Measurements from ENCODE around the gene SORCS2. TPM values are rescaled to one million over a fixed set of nuclear protein-coding genes. Genes with fewer than 3 reads are reported as not detected.

Gene SORCS2
- total and polyA plus RNA-seq, 4 donors: 0.05 to 8.4 (median 1.8) TPM

DNA sequence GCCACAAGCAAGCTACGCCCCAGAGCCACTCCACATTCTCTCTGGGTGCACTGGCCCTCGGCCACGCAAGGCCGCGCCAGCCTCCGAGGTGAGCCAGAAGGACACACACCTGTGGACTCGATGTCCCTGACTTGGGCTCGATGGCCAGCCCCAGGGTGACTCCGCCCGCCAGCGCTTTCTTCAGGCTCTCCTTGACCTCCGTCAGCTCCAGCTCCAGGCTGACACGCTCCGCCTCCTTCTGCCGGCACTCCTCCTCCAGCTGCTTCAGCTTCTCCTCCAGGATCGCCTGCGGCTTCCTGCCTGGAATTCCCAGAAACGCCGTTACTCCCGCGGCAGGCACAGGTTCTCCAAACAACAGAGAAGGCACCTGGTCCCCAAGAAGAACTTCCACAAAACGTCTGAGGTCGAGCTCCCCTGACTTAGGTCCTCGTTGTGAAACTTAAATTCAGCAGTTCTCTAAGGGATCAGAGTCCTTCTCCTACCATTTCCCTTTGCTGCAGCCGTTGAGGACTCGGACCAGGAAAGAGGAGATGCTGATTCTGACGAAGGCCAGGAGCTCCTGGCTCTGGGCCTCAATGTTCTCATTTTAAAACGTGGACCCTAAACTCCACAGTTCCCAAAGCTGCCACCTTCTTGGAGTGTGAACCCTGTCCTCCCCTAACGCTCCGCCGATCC is 580.5 kb downstream of the SORCS2 start:
- WGBS, 2 donors: 71 to 77% methylated on average over 31 of the region's 31 CpGs
- Histone ChIP-seq H3K27ac (ENCODE audit: low read depth in 1 of 2, low read length in 2 of 2) (no peak overlapping the region), H3K9me3 (ENCODE audit: control insufficient read depth, low read length) (no peaks in the 10 kb centered on the region), H3K4me1 (ENCODE audit: control insufficient read depth in 1 of 2, insufficient read depth in 2 of 2, low read length in 2 of 2) (no peaks in the 10 kb centered on the region), H3K27me3 (ENCODE audit: control insufficient read depth in 1 of 2, insufficient read depth in 2 of 2, low read length in 1 of 2) (no peaks in the 10 kb centered on the region), H3K36me3 (ENCODE audit: control insufficient read depth in 1 of 2, insufficient read depth in 2 of 2, low read length in 1 of 2) (peaks cover 0 to 8% of the 10 kb centered on the region in 2 donors), H3K4me3 (ENCODE audit: low read length in 2 of 2) (no peak overlapping the region)
- ATAC-seq (ENCODE audit: low FRiP score) (no peak), DNase-seq (peak; percentile 62 to 79)
- intact Hi-C loops (cut with DNase I): no loop called here

GRCh38 chr4:7773401-7774180 is 581.3 kb downstream of the SORCS2 start:
- ATAC-seq (ENCODE audit: low FRiP score) (no peak), DNase-seq (peak in 1 of 2 donors; percentile 69)
- 91 to 94% methylated on average over 24 of the region's 24 CpGs for WGBS, 2 donors

DNA sequence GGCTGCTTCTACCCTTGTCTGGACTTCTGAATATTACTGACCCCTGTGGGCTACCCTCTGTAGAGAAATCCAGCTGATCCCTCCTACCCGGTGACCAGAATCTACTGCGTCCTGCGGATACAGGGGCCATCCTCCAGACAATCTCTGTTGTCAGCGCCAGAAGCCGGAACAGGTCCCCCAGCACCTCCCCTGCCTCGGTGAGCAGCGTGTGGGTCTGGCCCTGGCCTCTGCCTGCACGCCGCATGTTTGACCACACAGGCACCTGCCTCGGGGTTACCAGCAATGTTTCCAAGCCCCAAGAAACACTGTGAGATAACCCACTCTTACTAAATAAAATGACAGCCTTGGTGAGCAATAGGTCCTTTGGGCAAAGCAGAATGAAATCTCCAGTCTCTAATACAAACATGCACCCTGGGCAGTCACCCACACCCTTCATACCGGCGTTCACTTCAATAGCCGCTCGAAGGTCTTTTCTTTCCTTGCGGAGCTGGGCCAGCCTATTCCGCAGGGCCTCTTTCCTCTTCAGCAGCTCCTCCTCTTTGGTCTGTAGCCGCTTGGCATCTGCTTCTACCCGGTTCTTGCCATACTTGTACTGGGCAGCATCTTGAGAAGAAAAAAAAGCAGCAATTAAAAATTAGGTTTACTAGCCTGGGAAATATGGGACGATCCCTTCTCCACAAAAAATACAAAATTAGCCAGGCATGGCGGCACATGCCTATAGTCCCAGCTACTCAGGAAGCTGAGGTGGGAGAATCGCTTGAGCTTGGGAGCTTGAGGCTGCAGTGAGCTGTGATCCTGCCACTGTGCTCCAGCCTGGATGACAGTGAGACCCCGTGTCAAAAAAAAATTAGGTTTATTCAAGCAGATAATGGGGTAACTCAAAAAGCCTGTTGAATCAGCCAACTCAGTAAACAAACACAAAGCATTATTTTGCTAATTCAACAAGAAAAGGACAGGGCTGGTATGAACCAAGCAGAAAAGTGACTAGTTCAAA is 582.3 kb downstream of the SORCS2 start:
- Histone ChIP-seq H3K4me1 (ENCODE audit: control insufficient read depth in 1 of 2, insufficient read depth in 2 of 2, low read length in 2 of 2) (no peaks in the 10 kb centered on the region), H3K27ac (ENCODE audit: low read depth in 1 of 2, low read length in 2 of 2) (no peak overlapping the region), H3K9me3 (ENCODE audit: control insufficient read depth, low read length) (no peaks in the 10 kb centered on the region), H3K4me3 (ENCODE audit: low read length in 2 of 2) (no peak overlapping the region), H3K36me3 (ENCODE audit: control insufficient read depth in 1 of 2, insufficient read depth in 2 of 2, low read length in 1 of 2) (peaks cover 0 to 6% of the 10 kb centered on the region in 2 donors), H3K27me3 (ENCODE audit: control insufficient read depth in 1 of 2, insufficient read depth in 2 of 2, low read length in 1 of 2) (no peaks in the 10 kb centered on the region)
- intact Hi-C loops (cut with DNase I): no loop called here
- DNase-seq: peak in 1 of 2 donors; percentile 43
- WGBS, 2 donors: 88 to 89% methylated on average over 22 of the region's 22 CpGs
- ATAC-seq (ENCODE audit: low FRiP score): no peak

More at GRCh38 chr4:7773401-7774180, 581.3 kb downstream of the SORCS2 start:
- Histone ChIP-seq H3K4me3 (ENCODE audit: low read length in 2 of 2) (no peak overlapping the region), H3K36me3 (ENCODE audit: control insufficient read depth in 1 of 2, insufficient read depth in 2 of 2, low read length in 1 of 2) (peaks cover 0 to 7% of the 10 kb centered on the region in 2 donors), H3K27me3 (ENCODE audit: control insufficient read depth in 1 of 2, insufficient read depth in 2 of 2, low read length in 1 of 2) (no peaks in the 10 kb centered on the region), H3K27ac (ENCODE audit: low read depth in 1 of 2, low read length in 2 of 2) (no peak overlapping the region), H3K9me3 (ENCODE audit: control insufficient read depth, low read length) (no peaks in the 10 kb centered on the region), H3K4me1 (ENCODE audit: control insufficient read depth in 1 of 2, insufficient read depth in 2 of 2, low read length in 2 of 2) (no peaks in the 10 kb centered on the region)
- intact Hi-C loops (cut with DNase I): no loop called here

DNA sequence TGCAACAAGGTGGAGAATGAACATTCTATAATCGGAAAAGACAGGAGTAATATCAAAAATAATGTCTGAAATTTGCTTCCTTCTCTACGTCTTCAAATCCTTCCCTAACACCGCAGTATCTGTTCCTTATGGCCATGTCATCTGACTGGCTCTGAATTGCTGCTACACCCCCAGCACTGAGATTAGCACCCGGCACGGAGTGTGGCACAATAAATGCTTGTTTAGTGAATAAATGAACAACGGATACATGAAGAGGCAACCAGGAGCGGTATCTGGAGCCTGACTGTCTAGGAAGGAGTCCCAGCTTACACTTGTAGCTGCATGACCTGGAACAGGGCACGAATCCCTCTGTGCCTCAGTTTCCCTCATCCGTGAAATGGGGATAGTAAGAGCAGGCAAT is 583.1 kb downstream of the SORCS2 start:
- H3K36me3 ChIP-seq (ENCODE audit: control insufficient read depth in 1 of 2, insufficient read depth in 2 of 2, low read length in 1 of 2): peaks cover 0 to 6% of the 10 kb centered on the region in 2 donors
- intact Hi-C loops (cut with DNase I): no loop called here
- peak; percentile 20 to 21 for DNase-seq

GRCh38 chr4:7777017-7777710 is 584.8 kb downstream of the SORCS2 start:
- no peak overlapping the region for H3K4me3 ChIP-seq (ENCODE audit: low read length in 2 of 2)
- no peaks in the 10 kb centered on the region for H3K27me3 ChIP-seq (ENCODE audit: control insufficient read depth in 1 of 2, insufficient read depth in 2 of 2, low read length in 1 of 2)
- no peak for ATAC-seq (ENCODE audit: low FRiP score)
- H3K9me3 ChIP-seq (ENCODE audit: control insufficient read depth, low read length): no peaks in the 10 kb centered on the region
- WGBS, 2 donors: 95 to 96% methylated on average over 17 of the region's 17 CpGs
- intact Hi-C loops (cut with DNase I): no loop called here
- H3K4me1 ChIP-seq (ENCODE audit: control insufficient read depth in 1 of 2, insufficient read depth in 2 of 2, low read length in 2 of 2): peaks cover 0 to 3% of the 10 kb centered on the region in 2 donors
- H3K27ac ChIP-seq (ENCODE audit: low read depth in 1 of 2, low read length in 2 of 2): no peak overlapping the region
- peak in 1 of 2 donors; percentile 43 for DNase-seq
- H3K36me3 ChIP-seq (ENCODE audit: control insufficient read depth in 1 of 2, insufficient read depth in 2 of 2, low read length in 1 of 2): peaks cover 0 to 6% of the 10 kb centered on the region in 2 donors

More for the DNA sequence above, 583.1 kb downstream of the SORCS2 start:
- WGBS, 2 donors: 85 to 88% methylated on average over 9 of the region's 9 CpGs
- H3K27me3 ChIP-seq (ENCODE audit: control insufficient read depth in 1 of 2, insufficient read depth in 2 of 2, low read length in 1 of 2): no peaks in the 10 kb centered on the region
- no peaks in the 10 kb centered on the region for H3K9me3 ChIP-seq (ENCODE audit: control insufficient read depth, low read length)
- H3K4me1 ChIP-seq (ENCODE audit: control insufficient read depth in 1 of 2, insufficient read depth in 2 of 2, low read length in 2 of 2): no peaks in the 10 kb centered on the region
- no peak overlapping the region for H3K4me3 ChIP-seq (ENCODE audit: low read length in 2 of 2)
- no peak overlapping the region for H3K27ac ChIP-seq (ENCODE audit: low read depth in 1 of 2, low read length in 2 of 2)
- no peak for ATAC-seq (ENCODE audit: low FRiP score)

DNA sequence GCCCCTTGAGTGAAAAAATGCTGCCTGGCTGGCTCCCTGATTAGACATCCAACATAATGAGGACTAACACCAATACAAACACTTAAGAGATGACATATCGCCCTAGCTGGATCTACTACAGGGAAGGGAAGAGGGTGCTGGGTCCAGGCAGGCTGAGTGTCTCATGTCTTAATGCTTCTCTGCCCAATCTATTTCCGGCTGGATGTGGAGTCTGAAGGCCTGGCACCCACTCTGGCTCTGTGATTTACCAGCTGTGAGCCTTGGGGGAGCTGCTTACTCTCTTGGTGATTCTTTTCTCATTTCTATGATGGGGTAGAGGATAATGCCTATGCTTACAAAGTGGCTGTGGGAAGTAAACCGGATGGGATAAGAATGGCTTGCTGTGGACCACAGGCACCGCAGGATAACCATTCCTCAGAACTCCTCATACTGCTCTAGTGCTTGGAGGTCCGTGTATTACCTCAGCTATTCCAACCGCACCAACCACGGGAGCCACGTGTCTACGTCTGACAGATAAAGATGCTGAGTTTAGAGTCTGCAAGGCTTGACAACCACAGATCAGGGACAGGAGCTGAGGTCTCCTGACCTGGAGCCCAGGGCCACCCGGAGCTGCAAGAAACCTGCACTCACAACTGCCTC is 585.7 kb downstream of the SORCS2 start:
- DNase-seq (peak; percentile 20 to 26), ATAC-seq (ENCODE audit: low FRiP score) (no peak)
- H3K36me3 ChIP-seq (ENCODE audit: control insufficient read depth in 1 of 2, insufficient read depth in 2 of 2, low read length in 1 of 2): peaks cover 0 to 2% of the 10 kb centered on the region in 2 donors
- intact Hi-C loops (cut with DNase I): no loop called here
- no peaks in the 10 kb centered on the region for H3K27me3 ChIP-seq (ENCODE audit: control insufficient read depth in 1 of 2, insufficient read depth in 2 of 2, low read length in 1 of 2)
- 79 to 86% methylated on average over 10 of the region's 10 CpGs for WGBS, 2 donors
- no peak overlapping the region for H3K4me3 ChIP-seq (ENCODE audit: low read length in 2 of 2)
- H3K4me1 ChIP-seq (ENCODE audit: control insufficient read depth in 1 of 2, insufficient read depth in 2 of 2, low read length in 2 of 2): peaks cover 0 to 3% of the 10 kb centered on the region in 2 donors
- H3K27ac ChIP-seq (ENCODE audit: low read depth in 1 of 2, low read length in 2 of 2): no peak overlapping the region
- no peaks in the 10 kb centered on the region for H3K9me3 ChIP-seq (ENCODE audit: control insufficient read depth, low read length)

DNA sequence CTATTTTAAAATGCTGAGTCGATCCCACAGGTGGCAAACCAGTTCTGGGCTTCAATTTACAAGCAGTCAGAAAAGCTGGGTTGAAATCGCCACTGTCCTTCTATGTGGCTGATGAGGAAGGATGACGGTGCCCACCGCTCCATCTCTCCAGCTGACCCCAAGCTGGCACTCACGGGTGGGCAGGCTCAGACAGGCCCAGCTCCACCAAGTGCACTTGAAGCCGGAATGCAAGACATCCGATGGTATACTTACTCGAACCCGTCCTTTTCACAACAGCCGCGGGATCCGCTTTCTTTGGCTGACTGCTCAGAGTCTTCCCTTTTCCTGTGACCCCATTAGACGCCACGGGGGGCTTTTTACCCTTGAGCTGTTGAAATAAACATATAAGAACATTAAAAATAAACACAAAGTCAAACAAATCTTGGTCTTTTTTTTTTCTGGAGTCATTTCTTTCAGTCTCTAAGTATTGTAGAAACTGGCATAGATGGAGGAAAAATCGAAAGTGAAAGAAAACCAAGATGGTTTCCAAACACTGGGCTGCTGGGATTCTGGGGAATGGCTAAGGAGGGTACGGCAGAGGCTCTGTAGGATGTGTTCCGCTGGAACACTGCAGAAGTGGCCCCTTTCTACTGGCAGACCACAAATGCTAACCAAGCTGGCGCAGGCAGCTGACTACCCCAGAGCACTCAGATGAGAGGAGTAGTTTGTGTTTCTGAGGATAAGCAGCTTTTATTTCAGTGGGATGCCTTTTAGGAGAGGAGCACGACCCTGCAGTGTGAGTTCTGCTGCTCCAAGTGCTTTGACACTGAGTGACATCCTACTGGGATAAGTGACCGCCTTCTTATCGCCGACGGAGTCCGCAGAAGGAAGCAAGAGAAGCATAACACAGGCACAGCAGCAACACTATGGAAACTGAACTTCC is 586.4 kb downstream of the SORCS2 start:
- DNase-seq (peak; percentile 26 to 51), ATAC-seq (ENCODE audit: low FRiP score) (peak; percentile 16)
- Histone ChIP-seq H3K4me3 (ENCODE audit: low read length in 2 of 2) (no peak overlapping the region), H3K9me3 (ENCODE audit: control insufficient read depth, low read length) (no peaks in the 10 kb centered on the region), H3K4me1 (ENCODE audit: control insufficient read depth in 1 of 2, insufficient read depth in 2 of 2, low read length in 2 of 2) (peaks cover 0 to 3% of the 10 kb centered on the region in 2 donors), H3K36me3 (ENCODE audit: control insufficient read depth in 1 of 2, insufficient read depth in 2 of 2, low read length in 1 of 2) (peaks cover 0 to 2% of the 10 kb centered on the region in 2 donors), H3K27me3 (ENCODE audit: control insufficient read depth in 1 of 2, insufficient read depth in 2 of 2, low read length in 1 of 2) (no peaks in the 10 kb centered on the region), H3K27ac (ENCODE audit: low read depth in 1 of 2, low read length in 2 of 2) (peak overlapping the region in 1 of 2 donors; percentile 38)
- intact Hi-C loops (cut with DNase I): no loop called here
- WGBS, 2 donors: 55 to 58% methylated on average over 24 of the region's 24 CpGs

Measured in aorta (tissue), 5 donors.